Measurements from ENCODE around the gene ADCY10. TPM values are rescaled to one million over a fixed set of nuclear protein-coding genes. Genes with fewer than 3 reads are reported as not detected.

ADCY10 gene
- total RNA-seq, 1 donor from 2014 or later = 0.94 TPM

- no peak overlapping the region for H3K27ac Mint-ChIP-seq (ENCODE audit: unreplicated experiment)
- no peaks in the 10 kb centered on the region for H3K27me3 Mint-ChIP-seq (ENCODE audit: unreplicated experiment)
- TF ChIP-seq CTCF (IDR thresholded peaks at IDR 0.05) = no peak
- no peaks in the 10 kb centered on the region for H3K36me3 Mint-ChIP-seq (ENCODE audit: unreplicated experiment)
- no peak overlapping the region for H3K4me3 Mint-ChIP-seq (ENCODE audit: unreplicated experiment)
- peaks cover 5% of the 10 kb centered on the region for H3K9me3 Mint-ChIP-seq (ENCODE audit: unreplicated experiment)
- DNase-seq (ENCODE audit: extremely low spot score, unreplicated experiment) = no peak
- no peaks in the 10 kb centered on the region for H3K4me1 Mint-ChIP-seq (ENCODE audit: unreplicated experiment)
Observed at GRCh38 chr1:167882376-167882775, 31.6 kb downstream of the ADCY10 start.

- no peaks in the 10 kb centered on the region for H3K4me1 Mint-ChIP-seq (ENCODE audit: unreplicated experiment)
Observed at GRCh38 chr1:167881786-167882185, 32.1 kb downstream of the ADCY10 start.

GRCh38 chr1:167881069-167881468 is 32.9 kb downstream of the ADCY10 start:
- no peak for TF ChIP-seq CTCF (IDR thresholded peaks at IDR 0.05)
- no peak for DNase-seq (ENCODE audit: extremely low spot score, unreplicated experiment)
- no peak overlapping the region for H3K27ac Mint-ChIP-seq (ENCODE audit: unreplicated experiment)
- H3K4me3 Mint-ChIP-seq (ENCODE audit: unreplicated experiment) = no peak overlapping the region
- H3K9me3 Mint-ChIP-seq (ENCODE audit: unreplicated experiment) = peaks cover 5% of the 10 kb centered on the region
- no peaks in the 10 kb centered on the region for H3K4me1 Mint-ChIP-seq (ENCODE audit: unreplicated experiment)
- H3K36me3 Mint-ChIP-seq (ENCODE audit: unreplicated experiment) = no peaks in the 10 kb centered on the region
- no peaks in the 10 kb centered on the region for H3K27me3 Mint-ChIP-seq (ENCODE audit: unreplicated experiment)

More at GRCh38 chr1:167881786-167882185, 32.1 kb downstream of the ADCY10 start:
- Mint-ChIP-seq H3K4me3 (ENCODE audit: unreplicated experiment) (no peak overlapping the region), H3K9me3 (ENCODE audit: unreplicated experiment) (peaks cover 5% of the 10 kb centered on the region), H3K36me3 (ENCODE audit: unreplicated experiment) (no peaks in the 10 kb centered on the region), H3K27me3 (ENCODE audit: unreplicated experiment) (no peaks in the 10 kb centered on the region), H3K27ac (ENCODE audit: unreplicated experiment) (no peak overlapping the region)
- DNase-seq (ENCODE audit: extremely low spot score, unreplicated experiment) = no peak
- TF ChIP-seq CTCF (IDR thresholded peaks at IDR 0.05) = no peak

GRCh38 chr1:167880580-167881021 is 33.3 kb downstream of the ADCY10 start:
- Mint-ChIP-seq H3K27ac (ENCODE audit: unreplicated experiment) (no peak overlapping the region), H3K36me3 (ENCODE audit: unreplicated experiment) (no peaks in the 10 kb centered on the region), H3K27me3 (ENCODE audit: unreplicated experiment) (no peaks in the 10 kb centered on the region), H3K4me1 (ENCODE audit: unreplicated experiment) (no peaks in the 10 kb centered on the region), H3K9me3 (ENCODE audit: unreplicated experiment) (peaks cover 5% of the 10 kb centered on the region), H3K4me3 (ENCODE audit: unreplicated experiment) (no peak overlapping the region)
- DNase-seq (ENCODE audit: extremely low spot score, unreplicated experiment) = no peak
- TF ChIP-seq CTCF (IDR thresholded peaks at IDR 0.05) = no peak

GRCh38 chr1:167879508-167879907 is 34.4 kb downstream of the ADCY10 start:
- Mint-ChIP-seq H3K4me1 (ENCODE audit: unreplicated experiment) (no peaks in the 10 kb centered on the region), H3K9me3 (ENCODE audit: unreplicated experiment) (no peaks in the 10 kb centered on the region), H3K27me3 (ENCODE audit: unreplicated experiment) (no peaks in the 10 kb centered on the region), H3K4me3 (ENCODE audit: unreplicated experiment) (no peak overlapping the region), H3K27ac (ENCODE audit: unreplicated experiment) (no peak overlapping the region), H3K36me3 (ENCODE audit: unreplicated experiment) (no peaks in the 10 kb centered on the region)
- TF ChIP-seq CTCF (IDR thresholded peaks at IDR 0.05) = no peak
- no peak for DNase-seq (ENCODE audit: extremely low spot score, unreplicated experiment)

Data from osteocyte (in vitro differentiated cells).